Muscle of arm (tissue), 14 donors: Measurements from ENCODE around the gene SREK1. TPM values are rescaled to one million over a fixed set of nuclear protein-coding genes. Genes with fewer than 3 reads are reported as not detected.
A peak's percentile ranks its signal among the peaks of the same experiment; 100 is the strongest.
"Not testable (repeated sequence)": the region's sequence is repeated elsewhere in the genome, so short reads cannot be mapped to it uniquely, and the experiment has no call there.

Source experiments
- DNase-seq: peaks from one replicate; pipeline ENCODE4 v3.0.0-alpha.2; 2013
- long read RNA-seq, 11 donors: transcript quantifications; one replicate each; lab custom pipeline, GENCODE V29; 2026
- polyA plus RNA-seq, 12 donors: library from polyadenylated mRNA; unstranded; fragments of 120-200 nt; gene quantifications; one replicate each; pipeline ENCODE4 v1.2.1, GENCODE V29; 2013; ENCODE audit not compliant: insufficient read length in 12 of 12

Gene SREK1, protein sequence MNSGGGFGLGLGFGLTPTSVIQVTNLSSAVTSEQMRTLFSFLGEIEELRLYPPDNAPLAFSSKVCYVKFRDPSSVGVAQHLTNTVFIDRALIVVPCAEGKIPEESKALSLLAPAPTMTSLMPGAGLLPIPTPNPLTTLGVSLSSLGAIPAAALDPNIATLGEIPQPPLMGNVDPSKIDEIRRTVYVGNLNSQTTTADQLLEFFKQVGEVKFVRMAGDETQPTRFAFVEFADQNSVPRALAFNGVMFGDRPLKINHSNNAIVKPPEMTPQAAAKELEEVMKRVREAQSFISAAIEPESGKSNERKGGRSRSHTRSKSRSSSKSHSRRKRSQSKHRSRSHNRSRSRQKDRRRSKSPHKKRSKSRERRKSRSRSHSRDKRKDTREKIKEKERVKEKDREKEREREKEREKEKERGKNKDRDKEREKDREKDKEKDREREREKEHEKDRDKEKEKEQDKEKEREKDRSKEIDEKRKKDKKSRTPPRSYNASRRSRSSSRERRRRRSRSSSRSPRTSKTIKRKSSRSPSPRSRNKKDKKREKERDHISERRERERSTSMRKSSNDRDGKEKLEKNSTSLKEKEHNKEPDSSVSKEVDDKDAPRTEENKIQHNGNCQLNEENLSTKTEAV
- 100 to 1,000 TPM in 5 of 12 donors, 10 to 100 TPM in 7; 55.2 to 219 (median 87.7) TPM for polyA plus RNA-seq
- long read RNA-seq, donor 1, full-length matches to known transcripts = 37 of 42 reads
- long read RNA-seq, donor 1, partial matches to known transcripts = 5 of 42 reads
- long read RNA-seq, donor 1, other reads (novel, unspliced or antisense) = 0 of 42 reads
- long read RNA-seq, donor 2, full-length matches to known transcripts = 12 of 12 reads
- long read RNA-seq, donor 2, partial matches to known transcripts = 0 of 12 reads
- long read RNA-seq, donor 2, other reads (novel, unspliced or antisense) = 0 of 12 reads
- long read RNA-seq, donor 3, partial matches to known transcripts = 0 of 10 reads
- long read RNA-seq, donor 3, other reads (novel, unspliced or antisense) = 0 of 10 reads
- long read RNA-seq, donor 4, partial matches to known transcripts = 0 of 6 reads
- long read RNA-seq, donor 4, other reads (novel, unspliced or antisense) = 0 of 6 reads
- long read RNA-seq, donor 5, full-length matches to known transcripts = 11 of 27 reads
- long read RNA-seq, donor 5, partial matches to known transcripts = 16 of 27 reads
- long read RNA-seq, donor 5, other reads (novel, unspliced or antisense) = 0 of 27 reads
- long read RNA-seq, donor 6, full-length matches to known transcripts = 7 of 7 reads
- long read RNA-seq, donor 6, partial matches to known transcripts = 0 of 7 reads
- long read RNA-seq, donor 6, other reads (novel, unspliced or antisense) = 0 of 7 reads
- long read RNA-seq, donor 7, full-length matches to known transcripts = 4 of 4 reads
- long read RNA-seq, donor 7, partial matches to known transcripts = 0 of 4 reads
- long read RNA-seq, donor 7, other reads (novel, unspliced or antisense) = 0 of 4 reads
- long read RNA-seq, donor 8, full-length matches to known transcripts = 16 of 23 reads
- long read RNA-seq, donor 8, partial matches to known transcripts = 7 of 23 reads
- long read RNA-seq, donor 8, other reads (novel, unspliced or antisense) = 0 of 23 reads
- long read RNA-seq, donor 9, full-length matches to known transcripts = 8 of 8 reads
- long read RNA-seq, donor 9, partial matches to known transcripts = 0 of 8 reads
- long read RNA-seq, donor 9, other reads (novel, unspliced or antisense) = 0 of 8 reads
- long read RNA-seq, donor 10, full-length matches to known transcripts = 13 of 25 reads
- long read RNA-seq, donor 10, partial matches to known transcripts = 12 of 25 reads
- long read RNA-seq, donor 10, other reads (novel, unspliced or antisense) = 0 of 25 reads
- long read RNA-seq, donor 11, full-length matches to known transcripts = 14 of 14 reads
- long read RNA-seq, donor 11, partial matches to known transcripts = 0 of 14 reads
- long read RNA-seq, donor 11, other reads (novel, unspliced or antisense) = 0 of 14 reads

GRCh38 chr5:66144074-66144833 is at the start of gene SREK1:
SREK1 (plus strand) TSS chr5:66144300; CDS start chr5:66144377, 77 bp downstream.
- peak; percentile 97 for DNase-seq

- no peak for DNase-seq
Measured at GRCh38 chr5:66100851-66101250, 43.2 kb upstream of the SREK1 start.

DNA sequence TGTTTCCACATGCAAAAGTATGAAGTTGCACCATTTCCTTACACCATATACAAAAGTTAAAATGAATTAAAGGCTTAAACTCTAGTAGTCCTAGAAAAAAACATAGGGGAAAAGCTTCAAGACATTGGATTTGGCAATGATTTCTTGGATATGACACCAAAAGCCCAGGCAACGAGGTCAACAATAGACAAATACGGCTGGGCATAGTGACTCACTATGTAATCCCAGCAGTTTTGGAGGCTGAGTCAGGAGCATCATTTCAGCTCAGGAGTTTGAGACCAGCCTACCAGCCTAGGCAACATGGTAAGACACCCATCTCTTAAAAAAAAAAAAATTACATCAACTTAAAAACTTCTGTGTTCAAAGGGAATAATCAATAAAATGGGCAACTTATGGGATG is 30.9 kb upstream of the SREK1 start:
- DNase-seq = no peak

DNA sequence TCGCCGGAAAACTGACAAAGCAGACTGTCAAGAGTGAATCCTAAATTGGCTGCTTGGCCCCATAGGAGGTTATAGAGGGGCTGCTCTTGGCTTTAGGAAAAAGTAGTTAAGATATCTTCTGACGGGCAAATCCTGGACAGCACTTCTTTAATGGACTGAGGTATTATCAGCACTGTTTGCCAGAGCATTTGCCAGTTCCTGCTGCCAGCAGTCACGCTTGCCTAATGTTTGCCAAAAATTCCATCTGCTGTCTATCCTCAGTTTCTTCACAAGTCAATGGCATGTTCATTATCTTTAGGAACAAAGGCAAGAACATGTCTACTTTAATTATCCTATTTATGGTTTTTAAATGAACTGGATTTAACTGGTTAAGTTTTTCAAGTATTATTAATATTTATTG is 25.8 kb upstream of the SREK1 start:
- DNase-seq = no peak

GRCh38 chr5:66122379-66123034 is 21.6 kb upstream of the SREK1 start:
- no peak for DNase-seq

- DNase-seq = no peak
Measured at GRCh38 chr5:66129144-66129543, 15.0 kb upstream of the SREK1 start.

DNA sequence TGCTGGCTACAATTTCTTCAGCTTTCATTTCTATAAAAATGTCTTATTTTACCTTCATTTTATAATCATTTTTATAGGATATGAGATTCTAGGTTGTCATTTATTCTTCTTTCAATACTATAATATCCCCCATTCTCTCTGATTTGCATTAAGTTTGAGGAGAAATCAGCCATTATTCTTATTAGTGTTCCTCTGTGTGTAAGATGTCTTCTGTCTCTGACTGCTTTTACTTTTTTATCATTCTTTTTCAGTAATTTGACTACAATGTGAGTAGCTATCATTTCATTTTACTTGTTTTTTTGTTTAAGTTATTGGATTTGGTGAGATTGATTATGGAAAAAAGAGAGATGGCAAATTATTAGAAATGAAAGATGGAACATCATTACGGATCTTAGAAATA is 13.6 kb upstream of the SREK1 start:
- no peak for DNase-seq

DNA sequence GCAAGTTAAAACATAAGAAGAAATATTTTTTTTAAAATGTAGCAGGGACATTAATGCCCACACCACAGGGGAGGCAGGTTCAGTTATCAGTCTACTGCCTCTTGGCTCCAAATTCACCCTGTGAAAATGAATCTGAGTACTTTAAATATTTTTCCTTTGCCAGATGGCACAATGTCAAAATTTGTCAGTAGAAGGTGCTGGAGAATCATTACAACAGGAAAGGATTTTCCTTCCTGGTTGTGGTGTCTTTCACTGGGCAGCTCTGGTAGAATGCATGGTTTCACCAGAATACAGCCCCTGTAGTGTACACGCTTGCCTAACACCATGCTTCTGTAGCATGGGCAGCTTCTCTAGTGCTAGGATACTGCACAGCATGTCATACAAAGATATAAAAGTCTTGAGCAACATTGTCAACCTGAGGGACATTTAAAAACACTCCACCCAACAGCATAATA is 9.7 kb upstream of the SREK1 start:
- no peak for DNase-seq

DNA sequence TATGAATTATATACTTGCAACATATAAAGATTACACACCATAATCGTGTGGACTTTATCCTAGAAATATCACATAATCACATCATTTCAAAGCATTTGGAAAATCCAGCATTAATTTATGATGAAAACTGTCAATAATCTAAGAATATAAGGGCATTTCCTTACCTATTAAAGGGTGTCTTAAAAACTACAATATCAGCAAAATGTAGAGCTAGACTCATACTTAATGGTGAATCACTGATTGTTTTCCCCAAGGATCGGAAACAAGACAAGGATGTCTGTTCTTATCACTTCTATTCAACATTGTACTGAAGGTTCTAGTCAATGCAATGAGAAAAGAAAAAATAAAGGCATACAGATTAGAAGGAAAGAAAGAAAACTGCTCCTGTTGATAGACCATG is 8.0 kb upstream of the SREK1 start:
- DNase-seq = no peak

- not testable (repeated sequence) for DNase-seq
Measured at GRCh38 chr5:66136944-66137343, 7.2 kb upstream of the SREK1 start.

GRCh38 chr5:66138637-66139317 is 5.3 kb upstream of the SREK1 start:
- no peak for DNase-seq

GRCh38 chr5:66139318-66139712 is 4.8 kb upstream of the SREK1 start:
- DNase-seq = no peak

DNA sequence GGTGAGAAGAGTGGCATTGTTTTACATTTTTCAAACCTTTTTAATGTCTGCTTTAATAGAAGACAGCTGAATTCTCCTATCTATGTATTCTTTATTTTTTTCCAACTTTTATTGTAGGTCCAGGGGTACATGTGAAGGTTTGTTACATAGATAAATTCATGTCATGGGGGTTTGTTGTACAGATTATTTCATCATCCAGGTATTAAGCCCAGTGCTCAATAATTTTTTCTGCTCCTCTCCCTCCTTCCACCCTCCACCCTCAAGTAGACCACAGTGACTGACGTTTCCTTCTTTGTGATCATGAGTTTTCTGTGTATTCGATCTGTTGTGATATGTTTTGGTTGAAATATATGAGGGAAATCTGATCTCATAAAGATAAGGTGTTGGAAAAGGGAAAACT is 1.7 kb upstream of the SREK1 start:
- DNase-seq = no peak

- DNase-seq = no peak
Measured at GRCh38 chr5:66143473-66144073, 527 bp upstream of the SREK1 start.

DNA sequence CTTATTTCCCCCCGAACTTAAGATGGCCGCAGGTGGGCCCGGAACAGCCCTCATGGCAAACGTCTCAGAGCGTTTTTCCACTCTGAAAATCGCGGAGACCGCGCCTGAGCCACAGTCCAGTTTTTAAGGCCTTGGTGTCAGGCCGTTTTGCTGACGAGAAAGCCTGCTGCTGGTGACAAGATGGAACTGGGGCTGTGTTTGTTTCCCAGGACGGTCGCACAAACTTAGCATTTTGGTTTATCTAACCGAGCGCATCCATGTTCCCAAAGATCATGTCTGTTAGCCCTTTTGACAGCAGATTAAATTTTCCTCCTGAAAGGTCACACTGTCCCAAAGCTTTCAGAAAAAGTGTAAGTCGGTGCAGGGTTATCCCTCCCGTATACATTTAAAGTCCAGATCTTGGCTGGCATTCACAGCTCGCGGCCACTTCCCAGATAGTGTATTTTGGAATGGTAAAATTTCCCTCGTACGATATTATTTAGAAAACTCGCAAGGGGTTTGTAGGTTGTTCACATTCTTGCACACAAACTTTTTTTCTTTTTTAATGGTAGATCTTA is 812 bp downstream of the SREK1 start:
- no peak for DNase-seq

DNA sequence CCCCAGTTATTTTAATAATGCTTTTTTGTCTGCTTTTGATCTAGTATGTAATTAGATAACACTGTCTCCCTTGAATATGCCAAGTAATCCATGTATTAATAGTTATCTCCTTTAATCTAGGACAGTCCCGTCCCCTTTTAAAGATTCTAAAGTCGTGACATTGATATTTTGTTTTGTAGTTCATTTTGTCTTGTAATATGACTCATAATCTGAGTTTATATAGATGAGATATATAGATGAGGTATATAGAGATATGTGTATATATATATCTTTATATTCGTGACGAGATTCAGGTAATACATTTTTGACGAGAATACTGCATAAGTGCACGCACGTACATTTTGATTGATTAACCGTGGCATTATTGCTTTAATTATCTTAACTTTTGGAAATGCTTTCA is 1.6 kb downstream of the SREK1 start:
- no peak for DNase-seq

GRCh38 chr5:66149950-66150349 is 5.8 kb downstream of the SREK1 start:
- DNase-seq = no peak

GRCh38 chr5:66151030-66151429 is 6.9 kb downstream of the SREK1 start:
- DNase-seq = no peak
